G401 (cell line): ENCODE measurements around the gene SHKBP1. TPM values are rescaled to one million over a fixed set of nuclear protein-coding genes. Genes with fewer than 3 reads are reported as not detected.

ENCODE experiments used
- DNase-seq: peaks from one replicate; pipeline ENCODE4 v3.0.0-alpha.2; 2015; ENCODE audit warnings: low spot score
- in situ Hi-C: cut with HindIII; loops from 2 replicates; pipeline ENCODE4 v1.10.0; 2016; ENCODE audit warnings: low sequenced_read_pairs, mixed read lengths
- total RNA-seq: library from RNA; depleted of rRNA; stranded (reverse); fragments of >200 nt; shearing (Covaris generic); gene quantifications from 2 replicates; pipeline ENCODE4 v1.2.3, GENCODE V29; 2014

The SHKBP1 gene
- total RNA-seq, 1 experiment from 2014 or later, result 115 TPM

- in situ Hi-C loops, result loop anchor here (5.0 kb wide), 1 partner anchor 60 kb away; no protein-coding TSS in a partner anchor
Observed at GRCh38 chr19:40597329-40597838, 20.7 kb downstream of the SHKBP1 start.

GRCh38 chr19:40598121-40598917 is 21.6 kb downstream of the SHKBP1 start:
- in situ Hi-C loops, result loop anchor here (5.0 kb wide), 1 partner anchor 61 kb away; no protein-coding TSS in a partner anchor
- DNase-seq, result peak; percentile 87

More at GRCh38 chr19:40597329-40597838, 20.7 kb downstream of the SHKBP1 start:
- no peak for DNase-seq

- DNase-seq, result no peak
- in situ Hi-C loops, result loop anchor here (5.0 kb wide), 1 partner anchor 62 kb away; no protein-coding TSS in a partner anchor
Observed at GRCh38 chr19:40598918-40599307, 22.2 kb downstream of the SHKBP1 start.

- DNase-seq, result no peak
- in situ Hi-C loops, result loop anchor here (5.0 kb wide), 1 partner anchor 62 kb away; no protein-coding TSS in a partner anchor
Observed at GRCh38 chr19:40599331-40599901, 22.7 kb downstream of the SHKBP1 start.

GRCh38 chr19:40599902-40600569 is 23.4 kb downstream of the SHKBP1 start:
- in situ Hi-C loops, result loop anchor here (5.0 kb wide), 1 partner anchor 63 kb away; no protein-coding TSS in a partner anchor
- DNase-seq, result no peak

GRCh38 chr19:40600570-40601133 is 24.0 kb downstream of the SHKBP1 start:
- in situ Hi-C loops, result no loop called here

GRCh38 chr19:40601134-40601974 is 24.7 kb downstream of the SHKBP1 start, which contains the start of gene LTBP4:
Gene LTBP4 (plus strand): TSS chr19:40601369. CDS start chr19:40601388, 19 bp downstream.
- in situ Hi-C loops, result no loop called here
- no peak for DNase-seq

More at GRCh38 chr19:40600570-40601133, 24.0 kb downstream of the SHKBP1 start:
- DNase-seq, result no peak

GRCh38 chr19:40603071-40603388 is 26.4 kb downstream of the SHKBP1 start:
- DNase-seq, result no peak
- in situ Hi-C loops, result no loop called here

- in situ Hi-C loops, result no loop called here
Observed at GRCh38 chr19:40603389-40604170, 26.9 kb downstream of the SHKBP1 start.

GRCh38 chr19:40604171-40604646 is 27.5 kb downstream of the SHKBP1 start:
- in situ Hi-C loops, result no loop called here
- DNase-seq, result no peak

More at GRCh38 chr19:40603389-40604170, 26.9 kb downstream of the SHKBP1 start:
- DNase-seq, result peak; percentile 73

- in situ Hi-C loops, result no loop called here
- no peak for DNase-seq
Observed at GRCh38 chr19:40604647-40605215, 28.1 kb downstream of the SHKBP1 start.

- in situ Hi-C loops, result no loop called here
- DNase-seq, result no peak
Observed at GRCh38 chr19:40605216-40605971, 28.7 kb downstream of the SHKBP1 start.

GRCh38 chr19:40607311-40608239 is 30.9 kb downstream of the SHKBP1 start:
- in situ Hi-C loops, result no loop called here
- no peak for DNase-seq

- in situ Hi-C loops, result no loop called here
- DNase-seq, result no peak
Observed at GRCh38 chr19:40608240-40608621, 31.6 kb downstream of the SHKBP1 start.

- DNase-seq, result no peak
- in situ Hi-C loops, result no loop called here
Observed at GRCh38 chr19:40608957-40609356, 32.3 kb downstream of the SHKBP1 start.
